Fibroblast of the aortic adventitia (primary cell): ENCODE results near the gene AP2B1. TPM values are rescaled to one million over a fixed set of nuclear protein-coding genes. Genes with fewer than 3 reads are reported as not detected.

ENCODE experiments used
- DNase-seq: peaks from one replicate; pipeline ENCODE4 v3.0.0-alpha.2; 2010; ENCODE audit warnings: low read depth
- H3K4me3 ChIP-seq: 2 replicates; pipeline ENCODE4 v1.5.1; 2011; ENCODE audit warnings: low read depth, mild to moderate bottlenecking, control low read depth, low read length, moderate library complexity
- CTCF ChIP-seq: IDR thresholded peaks from 2 replicates; pipeline ENCODE4 v1.5.1; 2011; ENCODE audit warnings: mild to moderate bottlenecking, low read length, control low read depth, inconsistent platforms; ENCODE audit not compliant: insufficient read depth
- total RNA-seq: library from RNA; depleted of rRNA; stranded (reverse); fragments of >200 nt; gene quantifications from 2 replicates; pipeline ENCODE4 v1.2.3, GENCODE V29; 2012; ENCODE audit warnings: low replicate concordance

AP2B1 gene
- total RNA-seq, 1 donor = 118 TPM

DNA sequence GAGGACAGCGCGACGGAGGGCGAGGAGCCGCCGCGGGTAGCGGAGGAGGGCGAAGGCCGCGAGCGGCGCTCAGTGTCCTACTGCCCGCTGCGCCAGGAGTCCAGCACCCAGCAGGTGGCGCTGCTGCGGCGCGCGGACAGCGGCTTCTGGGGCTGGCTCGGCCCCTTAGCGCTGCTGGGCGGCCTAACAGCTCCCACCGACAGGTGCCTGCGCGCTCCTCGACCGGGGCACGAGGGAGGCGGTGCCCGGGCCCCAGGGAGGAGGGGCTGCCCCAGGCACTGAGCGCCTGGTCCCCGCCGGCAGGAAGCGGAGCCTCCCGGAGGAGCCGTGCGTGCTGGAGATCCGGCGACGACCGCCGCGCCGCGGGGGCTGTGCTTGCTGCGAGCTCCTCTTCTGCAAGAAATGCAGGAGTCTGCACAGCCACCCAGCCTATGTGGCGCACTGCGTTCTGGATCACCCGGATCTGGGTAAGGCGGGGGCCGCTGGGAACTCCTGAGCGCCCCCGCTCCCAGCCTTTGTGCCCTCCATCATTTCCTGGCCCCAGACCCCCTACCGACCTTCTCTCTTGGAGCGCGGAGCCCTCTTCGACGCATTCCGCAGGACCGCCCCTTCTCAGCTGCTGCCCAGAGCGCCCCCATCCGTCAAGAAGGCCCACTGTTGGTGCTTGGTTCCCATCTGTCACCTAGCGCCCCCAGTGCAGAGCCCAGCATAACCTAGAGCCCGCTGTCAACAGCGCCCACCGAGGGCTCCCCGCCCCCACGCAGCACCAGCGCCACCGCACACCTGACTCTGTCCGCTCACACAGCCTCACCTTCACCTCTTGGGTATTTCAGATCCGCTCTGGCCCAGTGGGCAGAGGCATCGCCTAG is 177.2 kb downstream of the AP2B1 start:
- peak; percentile 72 for DNase-seq
- peak; percentile 85 for TF ChIP-seq CTCF
- peak overlapping the region; percentile 50 for H3K4me3 ChIP-seq

DNA sequence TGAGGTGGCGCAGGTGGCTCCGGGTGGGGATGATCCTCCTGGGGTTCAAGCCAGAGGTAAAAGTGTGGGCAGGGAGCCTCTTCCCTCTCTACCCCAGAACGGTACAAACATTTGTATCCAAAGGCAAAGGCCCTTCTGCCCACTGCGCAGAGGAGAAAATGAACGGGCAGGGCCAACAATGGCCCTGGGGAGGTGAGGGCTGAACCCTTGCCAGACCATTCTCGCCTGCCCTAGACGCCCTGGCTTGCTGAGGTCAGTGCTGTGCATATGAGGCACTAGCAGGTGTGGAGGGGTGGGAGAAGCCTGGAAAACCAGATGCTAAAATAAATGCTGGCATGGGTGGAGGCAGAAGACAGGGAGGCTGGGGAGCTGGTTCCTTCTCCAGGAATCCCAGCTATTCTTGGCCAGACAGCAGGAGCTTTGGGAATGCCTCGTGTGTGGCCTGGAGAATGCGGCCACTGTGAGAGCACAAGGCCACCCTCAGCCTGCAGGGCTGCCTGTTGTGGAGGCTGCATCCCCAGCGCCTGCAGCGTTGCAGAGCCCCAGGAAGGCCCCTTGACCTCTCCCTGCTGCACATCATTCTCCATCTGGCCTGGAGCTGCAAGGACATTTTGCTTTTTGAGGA is 178.1 kb downstream of the AP2B1 start:
- no peak for TF ChIP-seq CTCF
- no peak overlapping the region for H3K4me3 ChIP-seq
- no peak for DNase-seq

GRCh38 chr17:35765756-35766488 is 178.8 kb downstream of the AP2B1 start:
- no peak overlapping the region for H3K4me3 ChIP-seq
- DNase-seq = no peak
- no peak for TF ChIP-seq CTCF

GRCh38 chr17:35766489-35766877 is 179.4 kb downstream of the AP2B1 start:
- TF ChIP-seq CTCF = no peak
- no peak overlapping the region for H3K4me3 ChIP-seq
- DNase-seq = no peak

DNA sequence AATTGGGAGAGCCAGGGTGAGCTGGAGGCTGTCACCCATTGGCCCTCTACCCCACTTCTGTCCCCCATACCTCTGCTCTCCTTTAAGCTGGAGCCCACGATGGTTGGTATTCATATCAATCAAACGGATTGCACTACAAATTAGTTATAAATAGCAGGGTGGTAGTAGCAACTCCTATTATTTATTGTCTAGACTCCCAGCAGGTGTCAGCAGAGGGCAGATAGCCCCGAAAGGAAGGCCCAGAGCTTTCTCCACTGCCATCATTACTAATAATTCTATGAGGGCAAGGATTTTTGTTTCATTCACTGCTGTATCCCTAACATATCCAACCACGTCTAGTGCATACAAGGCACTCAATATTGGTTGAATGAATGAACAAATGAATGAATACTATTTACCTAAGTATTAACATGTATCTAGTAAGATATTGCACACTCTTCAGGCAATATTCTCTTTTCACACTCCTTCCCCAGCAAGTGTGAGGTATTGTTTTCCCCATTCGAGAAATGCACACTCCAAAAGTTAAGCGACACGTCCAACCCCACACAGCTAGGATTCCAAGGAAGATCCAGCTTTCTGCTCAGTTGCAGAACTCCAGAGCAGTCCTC is 179.9 kb downstream of the AP2B1 start:
- peak; percentile 67 for DNase-seq
- peak; percentile 71 for TF ChIP-seq CTCF
- no peak overlapping the region for H3K4me3 ChIP-seq

DNA sequence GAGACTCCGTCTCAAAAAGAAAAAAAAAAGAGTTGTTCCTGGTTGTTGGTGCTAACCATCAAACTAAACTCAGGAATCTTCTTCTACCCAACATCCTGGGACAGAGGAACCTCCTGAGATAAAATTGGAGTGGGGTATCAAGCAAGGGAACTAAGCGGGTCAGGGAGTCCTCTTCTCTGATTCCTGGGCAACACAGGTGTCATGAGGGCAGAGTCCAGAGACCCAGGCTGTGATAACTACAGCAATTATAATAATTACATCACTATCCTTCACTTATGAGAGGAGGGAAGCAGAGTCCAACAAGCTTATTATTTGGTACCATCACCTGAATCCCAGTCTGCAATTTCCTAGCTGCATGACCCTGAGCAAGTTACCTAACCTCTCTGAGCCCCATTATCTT is 181.7 kb downstream of the AP2B1 start:
- no peak for DNase-seq
- H3K4me3 ChIP-seq = no peak overlapping the region
- TF ChIP-seq CTCF = no peak
